ENCODE results near the gene SND1.

- no peak for TF ChIP-seq TAF1 (conservative IDR thresholded peaks at IDR 0.05)
- TF ChIP-seq, protein P1, sequence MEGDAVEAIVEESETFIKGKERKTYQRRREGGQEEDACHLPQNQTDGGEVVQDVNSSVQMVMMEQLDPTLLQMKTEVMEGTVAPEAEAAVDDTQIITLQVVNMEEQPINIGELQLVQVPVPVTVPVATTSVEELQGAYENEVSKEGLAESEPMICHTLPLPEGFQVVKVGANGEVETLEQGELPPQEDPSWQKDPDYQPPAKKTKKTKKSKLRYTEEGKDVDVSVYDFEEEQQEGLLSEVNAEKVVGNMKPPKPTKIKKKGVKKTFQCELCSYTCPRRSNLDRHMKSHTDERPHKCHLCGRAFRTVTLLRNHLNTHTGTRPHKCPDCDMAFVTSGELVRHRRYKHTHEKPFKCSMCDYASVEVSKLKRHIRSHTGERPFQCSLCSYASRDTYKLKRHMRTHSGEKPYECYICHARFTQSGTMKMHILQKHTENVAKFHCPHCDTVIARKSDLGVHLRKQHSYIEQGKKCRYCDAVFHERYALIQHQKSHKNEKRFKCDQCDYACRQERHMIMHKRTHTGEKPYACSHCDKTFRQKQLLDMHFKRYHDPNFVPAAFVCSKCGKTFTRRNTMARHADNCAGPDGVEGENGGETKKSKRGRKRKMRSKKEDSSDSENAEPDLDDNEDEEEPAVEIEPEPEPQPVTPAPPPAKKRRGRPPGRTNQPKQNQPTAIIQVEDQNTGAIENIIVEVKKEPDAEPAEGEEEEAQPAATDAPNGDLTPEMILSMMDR (IDR thresholded peaks at IDR 0.05; ENCODE audit: low read depth, low read length, missing input control), result no peak
- TF ChIP-seq, protein P2, sequence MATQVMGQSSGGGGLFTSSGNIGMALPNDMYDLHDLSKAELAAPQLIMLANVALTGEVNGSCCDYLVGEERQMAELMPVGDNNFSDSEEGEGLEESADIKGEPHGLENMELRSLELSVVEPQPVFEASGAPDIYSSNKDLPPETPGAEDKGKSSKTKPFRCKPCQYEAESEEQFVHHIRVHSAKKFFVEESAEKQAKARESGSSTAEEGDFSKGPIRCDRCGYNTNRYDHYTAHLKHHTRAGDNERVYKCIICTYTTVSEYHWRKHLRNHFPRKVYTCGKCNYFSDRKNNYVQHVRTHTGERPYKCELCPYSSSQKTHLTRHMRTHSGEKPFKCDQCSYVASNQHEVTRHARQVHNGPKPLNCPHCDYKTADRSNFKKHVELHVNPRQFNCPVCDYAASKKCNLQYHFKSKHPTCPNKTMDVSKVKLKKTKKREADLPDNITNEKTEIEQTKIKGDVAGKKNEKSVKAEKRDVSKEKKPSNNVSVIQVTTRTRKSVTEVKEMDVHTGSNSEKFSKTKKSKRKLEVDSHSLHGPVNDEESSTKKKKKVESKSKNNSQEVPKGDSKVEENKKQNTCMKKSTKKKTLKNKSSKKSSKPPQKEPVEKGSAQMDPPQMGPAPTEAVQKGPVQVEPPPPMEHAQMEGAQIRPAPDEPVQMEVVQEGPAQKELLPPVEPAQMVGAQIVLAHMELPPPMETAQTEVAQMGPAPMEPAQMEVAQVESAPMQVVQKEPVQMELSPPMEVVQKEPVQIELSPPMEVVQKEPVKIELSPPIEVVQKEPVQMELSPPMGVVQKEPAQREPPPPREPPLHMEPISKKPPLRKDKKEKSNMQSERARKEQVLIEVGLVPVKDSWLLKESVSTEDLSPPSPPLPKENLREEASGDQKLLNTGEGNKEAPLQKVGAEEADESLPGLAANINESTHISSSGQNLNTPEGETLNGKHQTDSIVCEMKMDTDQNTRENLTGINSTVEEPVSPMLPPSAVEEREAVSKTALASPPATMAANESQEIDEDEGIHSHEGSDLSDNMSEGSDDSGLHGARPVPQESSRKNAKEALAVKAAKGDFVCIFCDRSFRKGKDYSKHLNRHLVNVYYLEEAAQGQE (IDR thresholded peaks at IDR 0.05), result no peak
- no peak for TF ChIP-seq EGR1 (IDR thresholded peaks at IDR 0.05; ENCODE audit: low read depth in 2 of 2)
- TF ChIP-seq JUND (IDR thresholded peaks at IDR 0.05), result no peak
- TF ChIP-seq, protein P3, sequence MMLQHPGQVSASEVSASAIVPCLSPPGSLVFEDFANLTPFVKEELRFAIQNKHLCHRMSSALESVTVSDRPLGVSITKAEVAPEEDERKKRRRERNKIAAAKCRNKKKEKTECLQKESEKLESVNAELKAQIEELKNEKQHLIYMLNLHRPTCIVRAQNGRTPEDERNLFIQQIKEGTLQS (IDR thresholded peaks at IDR 0.05), result no peak
- no peak for TF ChIP-seq ZBTB33 (IDR thresholded peaks at IDR 0.05)
Measured at GRCh38 chr7:128103498-128104107, 451.6 kb downstream of the SND1 start.

Measured in liver (tissue), 3 donors.